22Rv1 (cell line): ENCODE results near the gene PLCB1.

ENCODE experiments used
- ZFX ChIP-seq: fragments of 450-650 bp; IDR thresholded peaks from 2 replicates; pipeline ENCODE4 v1.6.1; 2017; ENCODE audit warnings: antibody characterized with exemption, borderline replicate concordance
- TF ChIP-seq, protein P1 (sequence below): fragments of 450-650 bp; IDR thresholded peaks from 2 replicates; pipeline ENCODE4 v1.5.1; 2017; ENCODE audit warnings: mild to moderate bottlenecking

DNA sequence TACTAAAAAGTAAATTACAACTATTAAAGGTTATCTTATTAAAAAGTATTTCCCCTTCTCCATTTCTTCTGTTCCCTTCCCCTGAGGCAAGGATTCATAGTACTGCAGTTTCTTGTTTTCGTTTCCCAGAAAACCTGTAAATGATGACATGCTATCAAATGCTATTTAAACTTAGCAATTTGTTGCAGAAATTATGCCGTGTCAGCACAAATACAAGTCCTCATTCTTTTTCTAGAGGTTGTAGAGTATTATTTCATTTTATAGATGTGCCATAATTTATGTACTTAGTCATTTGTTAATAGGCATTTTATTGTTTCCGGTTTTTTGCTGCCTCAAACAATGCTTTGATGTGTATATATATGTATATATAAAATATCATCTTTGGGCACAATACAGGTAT lies 268.4 kb downstream of the PLCB1 start:
- TF ChIP-seq, protein P1, sequence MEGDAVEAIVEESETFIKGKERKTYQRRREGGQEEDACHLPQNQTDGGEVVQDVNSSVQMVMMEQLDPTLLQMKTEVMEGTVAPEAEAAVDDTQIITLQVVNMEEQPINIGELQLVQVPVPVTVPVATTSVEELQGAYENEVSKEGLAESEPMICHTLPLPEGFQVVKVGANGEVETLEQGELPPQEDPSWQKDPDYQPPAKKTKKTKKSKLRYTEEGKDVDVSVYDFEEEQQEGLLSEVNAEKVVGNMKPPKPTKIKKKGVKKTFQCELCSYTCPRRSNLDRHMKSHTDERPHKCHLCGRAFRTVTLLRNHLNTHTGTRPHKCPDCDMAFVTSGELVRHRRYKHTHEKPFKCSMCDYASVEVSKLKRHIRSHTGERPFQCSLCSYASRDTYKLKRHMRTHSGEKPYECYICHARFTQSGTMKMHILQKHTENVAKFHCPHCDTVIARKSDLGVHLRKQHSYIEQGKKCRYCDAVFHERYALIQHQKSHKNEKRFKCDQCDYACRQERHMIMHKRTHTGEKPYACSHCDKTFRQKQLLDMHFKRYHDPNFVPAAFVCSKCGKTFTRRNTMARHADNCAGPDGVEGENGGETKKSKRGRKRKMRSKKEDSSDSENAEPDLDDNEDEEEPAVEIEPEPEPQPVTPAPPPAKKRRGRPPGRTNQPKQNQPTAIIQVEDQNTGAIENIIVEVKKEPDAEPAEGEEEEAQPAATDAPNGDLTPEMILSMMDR: no peak
- no peak for TF ChIP-seq ZFX
